GM21723 (cell line): Measurements from ENCODE around the gene PRR16.

ENCODE experiments used
- ATAC-seq: cut with Tn5 transposase; IDR thresholded peaks from one replicate; pipeline ENCODE4 v1.9.1; 2021; ENCODE audit warnings: mild to moderate bottlenecking, moderate library complexity; ENCODE audit not compliant: unreplicated experiment

PRR16 gene

DNA sequence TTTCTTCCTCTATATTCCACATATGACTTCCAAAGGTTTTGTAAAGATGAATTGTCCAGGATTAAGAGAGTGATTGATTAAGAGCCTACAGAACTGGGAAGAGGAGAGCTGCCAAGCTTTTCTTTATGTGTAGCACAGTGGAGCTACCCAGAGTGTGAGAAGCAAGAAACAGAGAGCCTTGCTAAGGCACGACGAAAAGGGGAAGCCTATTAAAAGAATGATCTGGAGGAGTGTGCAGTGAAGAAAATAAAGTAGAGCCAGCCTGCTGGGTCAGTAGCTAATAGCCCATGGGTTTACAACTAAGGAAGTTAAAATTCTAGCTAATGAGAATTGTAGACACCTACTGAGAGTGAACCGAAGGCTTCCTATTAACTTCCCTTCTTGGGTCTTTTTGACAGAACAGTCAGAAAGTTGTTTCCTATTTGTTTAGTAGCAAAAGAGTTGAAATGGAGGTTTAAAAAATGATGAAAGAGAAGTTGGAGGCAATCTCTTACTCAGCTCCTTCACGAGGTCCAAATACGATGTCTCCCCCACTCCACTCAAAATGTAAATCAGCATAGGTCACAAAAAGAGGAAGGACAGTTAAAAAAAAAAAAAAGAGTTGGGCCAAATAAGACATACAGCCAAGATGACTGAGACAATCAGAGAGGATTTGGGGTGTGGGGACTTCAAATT lies 957 bp upstream of the PRR16 start:
- no peak for ATAC-seq

DNA sequence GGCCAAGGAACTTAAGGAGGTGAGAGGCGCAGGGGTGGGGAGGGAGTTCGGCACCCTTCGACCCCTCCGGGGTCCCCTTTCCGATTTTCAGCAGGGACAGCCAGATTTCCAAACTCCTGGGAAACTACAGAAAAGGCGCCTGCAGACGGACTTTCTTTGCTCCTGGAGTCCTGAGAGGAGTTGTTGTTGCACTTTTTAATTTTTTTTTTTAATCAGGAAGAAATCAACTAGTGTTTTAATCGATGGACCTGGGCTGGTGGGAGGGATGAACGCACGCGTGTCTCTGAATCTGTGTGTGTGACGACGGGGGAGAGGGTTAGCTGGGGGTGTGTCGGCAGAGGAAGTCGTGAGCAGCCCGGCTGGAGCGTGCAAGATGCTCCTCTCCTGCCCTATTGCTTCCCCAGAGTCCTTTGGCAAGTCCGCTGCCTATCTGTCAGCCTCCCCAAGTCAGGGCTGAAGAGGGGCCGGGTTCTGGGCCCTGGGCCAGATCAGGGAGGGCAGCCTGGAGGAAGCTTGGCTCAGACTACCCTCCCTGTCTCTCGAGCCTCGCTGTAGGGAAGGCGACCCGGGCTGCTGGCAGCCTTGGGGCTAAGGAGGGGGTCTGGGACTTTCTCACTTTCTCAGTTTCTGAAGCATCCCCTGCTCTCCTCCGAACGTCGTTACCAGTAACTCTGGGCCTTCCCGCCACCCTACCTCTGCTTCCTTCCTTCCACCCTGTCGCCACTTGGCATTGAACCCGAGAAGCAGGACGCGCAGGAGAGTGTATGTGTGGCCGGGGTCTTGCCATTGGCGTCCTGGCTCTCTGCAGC lies 731 bp downstream of the PRR16 start:
- ATAC-seq = no peak

DNA sequence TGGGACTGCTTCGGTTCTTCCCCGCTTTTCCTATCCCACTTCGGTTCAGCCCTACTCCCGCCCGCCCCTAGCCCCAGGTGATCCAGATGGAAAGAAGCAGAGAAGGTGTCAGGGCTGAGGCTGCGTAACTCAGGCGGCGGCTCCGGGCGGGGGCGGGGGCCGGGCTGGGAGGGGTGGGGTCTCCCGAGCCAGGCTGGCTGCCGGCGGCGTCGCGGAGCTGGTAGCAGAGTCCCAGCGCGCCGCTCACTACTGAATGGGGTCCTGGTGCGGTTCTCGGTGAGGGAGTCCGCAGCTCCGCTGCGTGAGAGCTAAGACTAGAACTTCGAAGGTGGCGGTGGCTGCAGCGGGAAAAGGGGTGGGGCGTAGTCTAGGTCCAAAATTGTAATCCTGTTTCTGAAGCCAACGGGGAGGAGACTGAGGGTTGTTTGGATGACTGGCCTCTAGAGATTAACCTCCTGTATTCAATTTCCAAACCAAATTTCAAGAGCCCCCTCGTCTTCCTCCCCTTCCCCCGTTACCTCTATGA lies 1.4 kb downstream of the PRR16 start:
- no peak for ATAC-seq

DNA sequence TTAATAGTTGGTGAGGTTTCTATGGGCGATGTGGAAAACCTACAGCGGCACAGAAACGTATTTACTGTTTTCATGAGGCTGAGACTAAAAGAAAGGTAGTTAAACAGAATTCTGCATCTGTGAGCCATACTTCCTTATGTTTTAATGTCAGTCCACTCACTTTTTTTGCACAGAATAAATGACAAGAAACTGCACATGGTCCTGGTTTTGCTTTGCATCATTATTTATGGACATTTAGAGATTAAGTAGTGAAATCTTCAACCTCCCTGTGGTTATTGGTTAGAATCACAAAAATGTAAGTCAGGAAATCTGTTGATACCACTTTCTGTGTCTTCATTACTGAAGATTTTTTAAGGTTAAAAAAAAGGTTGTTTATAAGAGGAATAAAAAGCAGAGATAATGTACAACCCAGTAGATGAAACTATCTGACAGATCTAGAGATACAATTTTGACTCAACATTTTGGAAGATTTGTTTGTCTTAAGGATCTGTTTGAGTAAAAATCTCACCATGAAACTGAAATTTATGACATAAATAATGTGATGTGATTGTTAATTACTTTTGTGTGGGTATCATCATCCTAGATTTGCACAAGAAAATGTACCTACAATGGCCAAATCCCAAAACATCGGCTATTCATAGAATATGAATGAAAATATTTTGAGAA lies 2.4 kb downstream of the PRR16 start:
- ATAC-seq = no peak

DNA sequence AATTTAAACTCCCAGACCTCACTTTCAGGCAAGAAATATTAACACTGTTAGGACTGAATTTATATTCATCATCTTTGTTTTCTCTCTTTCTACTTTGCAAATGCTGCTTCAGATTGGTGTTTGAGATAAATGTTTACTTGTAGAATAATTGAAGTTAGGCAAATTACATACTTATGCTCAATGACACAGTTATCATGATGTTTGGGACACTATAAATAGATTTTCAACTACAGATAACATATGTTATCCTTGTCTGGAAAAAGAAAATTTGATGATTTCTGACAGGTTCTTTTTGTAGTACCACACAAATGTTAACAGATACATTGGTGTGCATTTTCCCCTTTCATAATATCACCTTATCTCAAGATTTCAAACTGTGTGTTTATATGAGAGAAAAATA lies 7.9 kb downstream of the PRR16 start:
- no peak for ATAC-seq

DNA sequence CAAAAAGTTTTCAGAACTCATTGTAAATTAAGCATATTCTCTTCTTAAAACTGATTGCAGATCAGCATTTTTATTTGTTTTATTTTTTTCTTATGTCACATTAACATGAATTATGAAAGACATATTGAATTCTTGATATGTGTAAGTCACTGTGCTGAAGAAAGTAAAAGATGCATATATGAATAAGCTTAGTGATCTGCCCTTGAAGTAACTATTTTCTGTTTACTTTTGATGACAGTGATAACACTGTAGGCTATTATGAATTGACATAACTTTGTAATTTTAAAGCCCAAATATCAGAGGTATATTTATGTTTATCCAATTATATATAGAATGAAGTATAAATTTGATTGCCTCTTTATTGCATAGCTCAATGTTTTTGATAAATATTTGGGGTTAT lies 8.8 kb downstream of the PRR16 start:
- no peak for ATAC-seq

DNA sequence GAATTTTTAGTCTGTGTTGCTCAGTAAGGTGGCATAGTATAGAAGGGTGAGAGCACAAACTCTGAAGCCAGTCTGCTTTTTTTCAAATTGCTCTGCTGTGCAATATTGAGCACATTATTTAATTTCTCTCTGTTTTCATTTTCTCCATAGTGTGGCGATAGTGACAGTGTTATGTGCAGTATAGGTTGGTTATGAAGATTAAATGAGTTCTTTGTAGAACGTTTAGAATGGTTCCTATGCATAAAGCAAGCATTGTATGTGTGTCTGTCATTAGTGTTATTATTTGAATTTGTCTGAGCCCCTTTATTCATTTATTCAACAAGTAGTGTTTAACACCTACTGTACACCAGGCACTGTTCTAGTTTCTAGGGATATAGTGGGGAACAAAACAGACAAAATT lies 9.2 kb downstream of the PRR16 start:
- no peak for ATAC-seq

DNA sequence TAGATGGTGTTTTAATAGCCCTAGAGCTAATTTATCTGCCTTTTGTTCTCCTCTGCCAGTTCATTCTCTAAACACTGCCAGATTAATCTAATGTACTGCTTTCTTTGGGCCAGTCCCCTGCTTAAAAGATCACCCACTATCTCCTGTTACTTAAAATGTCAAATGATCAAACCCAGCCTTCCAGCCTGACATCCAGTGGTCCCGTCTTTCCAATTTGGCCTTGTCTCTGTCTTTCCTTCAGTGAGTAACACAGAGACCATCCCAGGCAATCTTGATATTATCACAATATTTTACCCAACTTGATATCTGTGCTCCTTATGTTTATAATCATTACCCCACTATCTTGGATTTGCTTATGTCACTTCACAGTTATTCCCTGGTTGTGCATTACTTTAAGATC lies 12.0 kb downstream of the PRR16 start:
- no peak for ATAC-seq

DNA sequence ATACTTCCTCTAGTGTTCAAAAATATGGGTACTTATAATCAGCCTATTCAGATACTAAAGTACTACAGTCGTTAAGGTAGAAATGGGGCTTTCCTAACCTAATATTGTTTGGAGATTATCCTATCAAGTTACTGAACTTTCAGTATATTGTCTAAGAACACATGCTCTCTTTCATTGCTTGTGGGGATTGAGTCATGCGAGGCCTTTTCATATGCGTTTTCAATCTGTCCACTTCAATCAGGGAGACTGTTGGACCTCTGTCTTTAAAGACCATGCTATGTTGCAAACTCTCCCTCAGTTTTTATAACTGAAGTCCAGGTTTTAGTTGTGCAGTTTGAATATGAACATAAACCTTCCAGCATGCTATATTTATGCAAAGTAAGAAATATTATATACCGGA lies 15.0 kb downstream of the PRR16 start:
- ATAC-seq = no peak

DNA sequence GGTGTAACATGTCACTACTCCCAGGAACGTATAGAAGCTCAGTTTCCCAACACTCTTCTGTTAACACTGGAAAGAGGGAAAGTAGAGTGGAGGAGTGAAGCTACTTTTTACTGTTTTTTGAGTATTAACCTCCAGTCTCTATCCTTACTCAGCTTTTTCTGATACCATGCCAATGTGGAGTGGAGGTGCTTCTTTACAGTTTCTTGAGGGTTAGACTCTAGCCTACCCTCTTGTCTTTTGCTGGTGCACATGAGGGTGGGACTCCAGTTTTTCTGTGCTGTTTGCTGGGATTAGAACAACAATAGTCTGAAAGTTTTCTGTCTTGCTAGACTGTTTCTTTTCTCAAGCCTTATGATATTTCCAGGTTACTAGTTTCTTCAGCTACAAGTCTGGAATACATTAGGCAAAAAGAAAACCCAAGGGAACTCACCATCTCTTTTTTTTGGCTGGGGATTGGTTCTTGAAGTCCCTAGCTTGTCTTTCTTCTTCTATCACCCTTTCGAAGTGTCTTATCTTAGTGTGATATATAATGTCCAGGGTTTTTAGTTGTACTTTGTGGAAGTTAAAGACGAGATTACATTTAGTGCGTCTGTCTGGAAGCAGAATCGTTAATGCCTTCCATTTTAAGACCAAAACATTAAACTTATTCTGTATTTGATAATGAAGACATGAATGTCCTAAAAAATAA lies 35.9 kb downstream of the PRR16 start:
- no peak for ATAC-seq

DNA sequence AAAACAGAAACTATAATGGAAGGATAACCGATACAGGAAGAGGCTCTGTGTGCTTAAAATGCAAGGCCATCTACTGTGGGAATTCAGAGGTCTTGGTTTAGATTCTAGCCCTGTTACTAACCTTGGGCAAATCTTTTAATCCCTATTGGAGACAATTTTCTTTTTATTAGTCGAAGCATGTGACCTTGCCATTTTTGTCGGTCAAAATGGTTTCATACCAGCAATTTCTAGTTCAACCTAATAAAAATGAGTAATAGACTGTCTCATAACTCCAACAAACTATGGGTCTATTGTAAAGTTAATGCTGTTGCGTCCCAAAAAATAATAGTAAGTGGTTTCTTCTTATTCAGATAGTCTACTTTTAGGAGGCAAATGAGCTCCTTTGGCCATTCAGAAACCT lies 38.4 kb downstream of the PRR16 start:
- no peak for ATAC-seq

DNA sequence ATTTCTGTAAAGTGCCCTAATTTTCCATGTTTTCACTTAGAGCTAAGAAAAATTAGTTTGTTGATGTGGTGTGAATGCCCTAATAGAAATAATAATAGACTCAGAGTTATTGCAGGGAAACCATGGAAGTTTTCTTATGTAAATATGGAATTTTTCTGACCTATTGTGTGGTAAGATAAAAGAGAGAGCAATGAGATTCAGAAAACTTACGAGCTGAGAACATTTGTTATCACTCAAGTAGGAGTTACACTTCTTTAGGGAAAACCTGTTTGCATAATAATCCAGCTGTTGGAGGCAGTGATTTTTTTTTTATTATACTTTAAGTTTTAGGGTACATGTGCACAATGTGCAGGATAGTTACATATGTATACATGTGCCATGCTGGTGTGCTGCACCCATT lies 39.2 kb downstream of the PRR16 start:
- ATAC-seq = no peak

DNA sequence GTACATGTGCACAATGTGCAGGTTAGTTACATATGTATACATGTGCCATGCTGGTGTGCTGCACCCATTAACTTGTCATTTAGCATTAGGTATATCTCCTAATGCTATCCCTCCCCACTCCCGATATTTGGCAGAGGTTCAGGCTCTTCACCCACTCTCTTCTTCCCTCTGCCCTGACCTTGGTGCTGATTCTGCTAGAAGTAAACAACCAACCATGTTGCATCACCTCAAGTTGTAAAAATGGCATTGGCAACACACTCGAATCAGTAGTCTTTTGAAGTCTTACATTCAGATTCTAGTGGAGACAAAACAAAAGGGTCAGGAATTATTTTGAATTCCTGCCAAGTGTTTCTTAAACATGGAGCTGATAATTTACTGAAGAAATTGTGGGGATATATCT lies 40.0 kb downstream of the PRR16 start:
- no peak for ATAC-seq

DNA sequence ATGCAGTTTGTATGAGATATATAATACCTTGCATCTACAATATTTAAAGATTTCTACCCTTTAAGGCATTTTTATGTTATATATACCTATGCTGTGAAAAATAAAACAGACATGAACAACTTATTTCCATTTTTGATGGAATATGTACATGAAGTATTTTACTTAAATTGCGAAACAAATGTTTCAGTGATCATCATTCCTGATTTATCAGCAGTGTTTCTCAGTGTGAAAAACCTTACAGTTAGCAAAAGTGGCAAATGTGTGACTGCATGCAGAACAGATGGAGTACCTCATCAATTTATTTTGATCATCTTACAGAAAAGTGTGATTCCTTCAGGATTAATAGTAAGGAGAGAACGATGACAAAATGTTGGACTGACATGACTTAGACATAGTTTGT lies 43.1 kb downstream of the PRR16 start:
- ATAC-seq = no peak

DNA sequence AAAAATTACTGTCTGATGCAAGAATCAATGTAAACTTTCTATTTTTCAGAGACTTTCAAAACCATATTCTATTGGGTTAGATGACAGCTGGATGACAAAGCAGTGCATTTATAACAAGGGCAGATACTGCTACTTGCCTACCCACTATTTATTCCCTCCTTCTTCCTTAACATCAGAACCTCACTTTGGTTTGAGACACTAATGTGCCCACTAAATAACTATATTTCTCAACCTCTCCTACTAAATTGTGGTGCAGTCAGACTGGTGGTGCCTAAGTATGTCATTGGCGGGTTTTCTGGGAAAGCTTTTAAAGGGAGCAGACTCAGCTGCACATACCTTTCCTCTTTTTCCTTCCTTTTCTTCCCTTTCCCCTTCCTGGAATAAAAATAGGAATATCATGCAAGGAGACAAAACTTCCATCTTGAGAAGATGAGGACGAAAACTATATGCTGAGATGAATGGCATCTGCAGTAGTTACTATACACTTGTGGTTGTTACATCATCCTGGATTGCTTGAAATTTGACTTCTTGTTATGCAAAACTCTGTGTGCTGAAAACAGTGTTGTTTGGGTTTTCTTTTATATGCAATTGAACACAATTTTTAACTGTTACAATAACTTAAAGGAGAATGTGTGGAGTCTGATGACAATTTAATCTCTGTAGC lies 43.8 kb downstream of the PRR16 start:
- no peak for ATAC-seq

DNA sequence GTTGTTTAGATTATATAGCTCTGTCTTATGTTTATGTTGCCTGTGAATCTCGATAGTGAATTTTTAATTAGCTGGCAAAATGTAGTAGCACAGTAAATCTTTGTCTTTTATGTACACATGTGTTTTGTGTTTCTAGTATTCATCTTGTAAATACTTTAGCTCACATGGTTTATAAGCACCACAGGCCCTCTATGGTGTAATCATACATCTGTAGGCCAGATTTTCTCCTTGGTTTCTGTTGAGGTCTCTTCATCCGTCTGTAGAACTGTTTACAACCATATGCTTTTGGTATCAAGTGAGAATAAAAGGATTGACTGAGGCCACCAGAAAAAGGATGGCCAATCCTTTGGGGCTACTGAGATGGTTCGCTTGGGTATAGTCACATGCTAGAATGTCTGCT lies 45.0 kb downstream of the PRR16 start:
- no peak for ATAC-seq

DNA sequence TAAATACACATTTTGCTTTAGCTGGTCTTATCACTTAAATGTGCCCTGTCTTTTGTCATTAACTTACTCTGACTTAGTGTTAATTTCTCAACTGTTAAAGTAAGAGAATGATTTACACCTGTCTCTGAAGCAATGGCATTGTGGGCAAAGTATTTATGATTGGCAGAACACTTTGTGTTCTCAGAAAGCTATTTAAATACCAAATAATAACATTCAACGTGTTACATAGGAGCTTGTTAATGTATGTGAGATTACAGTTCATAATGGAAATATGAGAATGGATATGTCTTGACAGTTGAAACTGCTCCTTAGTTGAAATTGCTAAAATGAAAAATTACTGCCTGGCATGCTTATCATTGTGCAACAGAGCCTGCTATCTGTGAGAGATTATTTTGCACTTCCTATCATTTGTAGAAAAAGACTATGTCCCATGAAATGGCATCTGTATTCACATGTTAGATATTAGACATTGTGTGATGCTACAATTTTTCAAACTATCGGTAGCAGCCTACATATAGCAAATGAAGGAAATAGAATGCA lies 46.1 kb downstream of the PRR16 start:
- no peak for ATAC-seq

DNA sequence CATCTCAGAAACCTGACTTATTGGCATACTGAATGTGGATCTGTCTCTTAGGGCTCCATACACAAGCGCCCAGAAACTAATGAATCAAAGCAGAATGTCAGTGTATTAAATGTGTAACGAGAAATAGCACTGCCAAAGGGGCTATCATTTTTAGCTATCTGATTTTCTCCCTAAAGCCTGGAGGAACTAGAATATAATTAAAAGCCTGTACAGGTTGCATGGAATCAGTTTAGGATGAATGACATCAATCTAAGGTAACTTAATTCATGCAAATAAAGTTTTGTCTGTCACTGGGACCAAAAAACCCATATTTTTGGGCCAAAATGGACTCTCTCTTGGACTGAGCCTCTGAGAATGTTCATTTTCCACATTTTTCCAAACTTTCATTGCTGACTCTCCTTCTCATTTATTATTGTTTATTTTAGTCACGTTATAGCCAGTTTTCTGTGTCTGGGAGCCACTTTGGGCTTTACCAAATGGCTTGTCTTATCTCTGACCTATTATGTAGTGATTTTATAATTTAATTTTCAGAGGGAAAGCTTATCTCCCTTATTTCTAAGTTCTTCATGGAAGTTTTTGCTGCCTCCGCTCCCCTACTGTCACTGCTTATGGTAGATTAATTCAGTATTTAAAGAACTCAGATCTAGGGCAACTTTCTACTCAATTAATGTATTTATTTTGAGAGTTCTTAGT lies 47.0 kb downstream of the PRR16 start:
- no peak for ATAC-seq

DNA sequence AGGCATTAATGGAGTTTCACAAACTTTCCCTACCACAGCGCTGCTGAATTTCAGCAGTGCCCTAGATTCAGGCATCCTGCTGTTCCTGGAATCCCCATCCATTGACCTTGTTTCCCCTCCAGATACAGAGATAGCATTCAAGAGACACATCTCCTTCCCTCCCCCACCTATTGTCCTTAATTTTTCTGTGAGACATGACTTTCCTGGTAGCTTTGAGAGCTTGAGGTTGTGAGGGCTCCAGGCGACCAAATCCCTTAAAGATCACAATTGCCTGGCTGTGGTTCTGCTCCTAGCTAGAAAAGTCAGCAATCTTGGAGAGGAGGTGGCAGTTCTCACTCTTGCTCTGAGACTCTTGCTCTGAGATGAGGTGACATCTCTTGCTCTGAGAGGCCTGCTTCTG lies 48.0 kb downstream of the PRR16 start:
- ATAC-seq = no peak
